NB4 (cell line): ENCODE results near the gene JAG2.

Experiments used
- DNase-seq: peaks from one replicate; pipeline ENCODE4 v3.0.0; 2010; ENCODE audit warnings: low read depth
- H3K4me3 ChIP-seq: one replicate; pipeline ENCODE4 v1.5.1; 2011; ENCODE audit warnings: mild to moderate bottlenecking, low read depth, low read length, moderate library complexity
- CTCF ChIP-seq: IDR thresholded peaks from one replicate; pipeline ENCODE4 v1.5.1; 2012; ENCODE audit warnings: low read depth, low read length
- MAX ChIP-seq: IDR thresholded peaks from 2 replicates; pipeline ENCODE4 v1.6.1; 2011; ENCODE audit warnings: low read depth, low read length
- MYC ChIP-seq: IDR thresholded peaks from 2 replicates; pipeline ENCODE4 v1.6.1; 2011; ENCODE audit warnings: low read depth, low read length
- POLR2A ChIP-seq: IDR thresholded peaks from 2 replicates; pipeline ENCODE4 v1.6.1; 2011; ENCODE audit warnings: mild to moderate bottlenecking; ENCODE audit not compliant: insufficient read length; ENCODE audit errors: extremely low read depth

Gene JAG2

GRCh38 chr14:105197211-105197641, 28.6 kb upstream of the JAG2 start:
- DNase-seq, result peak; percentile 73
- TF ChIP-seq POLR2A, result no peak
- TF ChIP-seq CTCF, result no peak
- TF ChIP-seq MAX, result peak; percentile 92
- peak; percentile 67 for TF ChIP-seq MYC
- H3K4me3 ChIP-seq, result no peak overlapping the region

GRCh38 chr14:105196265-105196960, 27.8 kb upstream of the JAG2 start:
- TF ChIP-seq MYC (no peak), CTCF (no peak), POLR2A (no peak), MAX (no peak)
- H3K4me3 ChIP-seq, result no peak overlapping the region
- DNase-seq, result peak; percentile 45

- TF ChIP-seq MYC, result no peak
- H3K4me3 ChIP-seq, result no peak overlapping the region
- DNase-seq, result peak; percentile 57
Measured at GRCh38 chr14:105195522-105196264, 27.1 kb upstream of the JAG2 start.

GRCh38 chr14:105195051-105195450, 26.5 kb upstream of the JAG2 start:
- no peak overlapping the region for H3K4me3 ChIP-seq
- DNase-seq, result no peak
- TF ChIP-seq MYC (no peak), CTCF (no peak), MAX (no peak), POLR2A (no peak)

- no peak for TF ChIP-seq MYC
- no peak for TF ChIP-seq MAX
- TF ChIP-seq CTCF, result no peak
- no peak for TF ChIP-seq POLR2A
- DNase-seq, result peak; percentile 53
- no peak overlapping the region for H3K4me3 ChIP-seq
Measured at GRCh38 chr14:105193916-105194782, 25.6 kb upstream of the JAG2 start.
